Breast epithelium (tissue), 4 donors: ENCODE measurements around the gene NCEH1. TPM values are rescaled to one million over a fixed set of nuclear protein-coding genes. Genes with fewer than 3 reads are reported as not detected.
A peak's percentile ranks its signal among the peaks of the same experiment; 100 is the strongest.
"Not testable (repeated sequence)": the region's sequence is repeated elsewhere in the genome, so short reads cannot be mapped to it uniquely, and the experiment has no call there.

Source experiments
- DNase-seq, 2 donors: peaks; one replicate each; pipeline ENCODE4 v3.0.0-alpha.2; 2019; ENCODE audit warnings: low spot score in 2 of 2
- H3K27ac ChIP-seq, 2 donors: fragments of 200-600 bp; sonication (generic) in 1 of 2; one replicate each; pipeline ENCODE4 v1.5.1; 2016 to 2019; ENCODE audit warnings: mild to moderate bottlenecking in 1 of 2
- H3K27me3 ChIP-seq, 2 donors: fragments of 200-600 bp; sonication (generic) in 1 of 2; one replicate each; pipeline versions ENCODE4 v1.5.1 to v1.6.0; 2017 to 2019; ENCODE audit warnings: control low read depth in 1 of 2, mild to moderate bottlenecking in 1 of 2
- H3K36me3 ChIP-seq: fragments of 200-600 bp; one replicate; pipeline ENCODE4 v1.5.1; 2019
- H3K4me1 ChIP-seq, 2 donors: fragments of 200-600 bp; sonication (generic); one replicate each; pipeline ENCODE4 v1.5.1; 2016 to 2019; ENCODE audit warnings: control low read depth in 1 of 2
- H3K4me3 ChIP-seq, 3 donors: fragments of 200-600 bp; sonication (generic); 1 replicate in 2 of 3; 2 replicates in 1 of 3; pipeline ENCODE4 v1.5.1; 2016 to 2019; ENCODE audit warnings: mild to moderate bottlenecking in 3 of 3, moderate library complexity in 2 of 3
- H3K9me3 ChIP-seq, 2 donors: fragments of 200-600 bp; sonication (generic) in 1 of 2; one replicate each; pipeline ENCODE4 v1.5.1; 2016 to 2019; ENCODE audit warnings: control low read depth in 1 of 2
- POLR2A ChIP-seq: fragments of 450-650 bp; IDR thresholded peaks from one replicate; pipeline ENCODE4 v1.6.1; 2016; ENCODE audit warnings: antibody characterized with exemption, mild to moderate bottlenecking, moderate library complexity
- POLR2AphosphoS5 ChIP-seq, 3 donors: sonication (generic); formaldehyde crosslinking; IDR thresholded peaks; one replicate each; pipeline ENCODE4 v1.6.1; 2017; ENCODE audit warnings: antibody characterized with exemption in 3 of 3
- intact Hi-C: fragments of 100-400 bp; cut with DNase I; formaldehyde crosslinking; loops from one replicate; pipeline ENCODE4 v1.15.1; 2023; ENCODE audit warnings: low total_unique reads
- total RNA-seq, 3 donors: library from RNA; depleted of rRNA; stranded (reverse); fragments of >200 nt; gene quantifications; one replicate each; pipeline ENCODE4 v1.1.0, GENCODE V29; 2016
- TF ChIP-seq, protein P1 (sequence below), 3 donors: fragments of 450-650 bp; IDR thresholded peaks; one replicate each; pipeline ENCODE4 v1.5.1; 2016 to 2017; ENCODE audit warnings: antibody characterized with exemption in 3 of 3, mild to moderate bottlenecking in 3 of 3, moderate library complexity in 3 of 3

NCEH1 gene, protein sequence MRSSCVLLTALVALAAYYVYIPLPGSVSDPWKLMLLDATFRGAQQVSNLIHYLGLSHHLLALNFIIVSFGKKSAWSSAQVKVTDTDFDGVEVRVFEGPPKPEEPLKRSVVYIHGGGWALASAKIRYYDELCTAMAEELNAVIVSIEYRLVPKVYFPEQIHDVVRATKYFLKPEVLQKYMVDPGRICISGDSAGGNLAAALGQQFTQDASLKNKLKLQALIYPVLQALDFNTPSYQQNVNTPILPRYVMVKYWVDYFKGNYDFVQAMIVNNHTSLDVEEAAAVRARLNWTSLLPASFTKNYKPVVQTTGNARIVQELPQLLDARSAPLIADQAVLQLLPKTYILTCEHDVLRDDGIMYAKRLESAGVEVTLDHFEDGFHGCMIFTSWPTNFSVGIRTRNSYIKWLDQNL
- 10 to 100 TPM in 2 of 3 donors, 1 to 10 TPM in 1; 8.5 to 23.9 (median 10.4) TPM for total RNA-seq

DNA sequence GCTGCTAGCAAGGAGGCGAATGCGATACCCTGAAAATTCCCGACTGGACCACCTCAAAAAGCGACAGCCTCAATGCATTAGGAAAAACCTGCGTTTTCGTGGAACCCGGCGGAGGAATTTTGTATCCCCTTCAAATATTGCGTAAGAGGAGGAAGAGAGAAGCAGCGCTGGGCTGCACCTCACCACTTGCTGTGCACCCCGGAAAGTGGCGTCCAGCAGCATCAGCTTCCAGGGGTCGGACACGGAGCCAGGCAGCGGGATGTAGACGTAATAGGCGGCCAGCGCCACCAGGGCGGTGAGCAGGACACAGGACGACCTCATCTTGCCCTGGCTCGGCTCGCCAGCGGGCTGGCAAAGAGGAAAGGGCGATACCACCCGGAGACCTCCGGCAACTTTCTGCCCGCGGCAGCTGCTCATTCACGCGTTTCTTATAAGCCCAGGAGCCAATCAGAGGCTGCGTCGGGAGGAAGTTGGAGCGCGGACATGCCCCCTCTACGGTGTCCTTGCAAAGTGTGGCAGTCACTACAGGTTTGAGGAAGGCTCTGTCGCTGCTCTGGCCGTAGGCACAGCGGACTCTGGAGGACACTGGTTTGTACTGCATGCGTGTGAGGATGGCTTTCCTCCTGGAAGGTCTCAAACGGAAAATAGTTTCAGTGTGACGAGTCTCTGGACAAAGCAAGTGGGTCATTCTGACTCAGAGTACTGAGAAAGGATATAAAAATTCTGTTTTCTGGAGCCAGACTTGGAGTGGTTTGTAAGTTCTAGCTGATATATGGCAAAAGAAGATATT lies at the start of gene NCEH1:
NCEH1 (minus strand) TSS at position 404 of the 790 bp plus-strand sequence; CDS start at position 321, 83 bp downstream.
- Histone ChIP-seq H3K4me1 (no peaks in the 10 kb centered on the region), H3K9me3 (no peaks in the 10 kb centered on the region), H3K27me3 (no peaks in the 10 kb centered on the region), H3K27ac (peak within 1 kb of the TSS; percentile 91), H3K4me3 (peak within 1 kb of the TSS; percentile 74 to 84 (median 78)), H3K36me3 (no peaks in the 10 kb centered on the region)
- TF ChIP-seq POLR2A (peak; percentile 45), POLR2AphosphoS5 (IDR thresholded peaks at IDR 0.05) (peak; percentile 55 to 72 (median 71))
- TF ChIP-seq, protein P1, sequence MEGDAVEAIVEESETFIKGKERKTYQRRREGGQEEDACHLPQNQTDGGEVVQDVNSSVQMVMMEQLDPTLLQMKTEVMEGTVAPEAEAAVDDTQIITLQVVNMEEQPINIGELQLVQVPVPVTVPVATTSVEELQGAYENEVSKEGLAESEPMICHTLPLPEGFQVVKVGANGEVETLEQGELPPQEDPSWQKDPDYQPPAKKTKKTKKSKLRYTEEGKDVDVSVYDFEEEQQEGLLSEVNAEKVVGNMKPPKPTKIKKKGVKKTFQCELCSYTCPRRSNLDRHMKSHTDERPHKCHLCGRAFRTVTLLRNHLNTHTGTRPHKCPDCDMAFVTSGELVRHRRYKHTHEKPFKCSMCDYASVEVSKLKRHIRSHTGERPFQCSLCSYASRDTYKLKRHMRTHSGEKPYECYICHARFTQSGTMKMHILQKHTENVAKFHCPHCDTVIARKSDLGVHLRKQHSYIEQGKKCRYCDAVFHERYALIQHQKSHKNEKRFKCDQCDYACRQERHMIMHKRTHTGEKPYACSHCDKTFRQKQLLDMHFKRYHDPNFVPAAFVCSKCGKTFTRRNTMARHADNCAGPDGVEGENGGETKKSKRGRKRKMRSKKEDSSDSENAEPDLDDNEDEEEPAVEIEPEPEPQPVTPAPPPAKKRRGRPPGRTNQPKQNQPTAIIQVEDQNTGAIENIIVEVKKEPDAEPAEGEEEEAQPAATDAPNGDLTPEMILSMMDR (IDR thresholded peaks at IDR 0.05), result peak; percentile 45 to 86 (median 83)
- peak; percentile 85 to 87 for DNase-seq
- intact Hi-C loops, result no loop called here

DNA sequence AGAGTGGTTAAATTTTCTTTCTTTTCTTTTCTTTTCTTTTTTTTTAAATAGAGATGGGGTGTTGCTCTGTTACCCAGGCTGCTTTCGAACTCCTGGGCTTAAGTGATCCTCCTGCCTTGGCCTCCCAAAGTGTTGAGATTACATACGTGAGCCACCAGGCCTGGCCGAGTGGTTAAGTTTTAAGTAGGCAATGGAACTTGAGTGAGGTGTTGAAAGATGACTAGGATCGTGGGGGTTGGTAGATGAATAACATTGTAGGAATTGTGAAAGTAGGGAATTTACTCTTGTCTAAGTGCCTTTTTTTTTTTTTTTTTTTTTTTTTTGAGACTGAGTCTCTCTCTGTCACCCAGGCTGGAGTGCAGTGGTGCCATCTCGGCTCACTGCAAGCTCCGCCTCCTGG lies 49.5 kb upstream of the NCEH1 start:
- intact Hi-C loops, H3K9me3 ChIP-seq, H3K4me3 ChIP-seq, DNase-seq, H3K36me3 ChIP-seq, H3K4me1 ChIP-seq, H3K27ac ChIP-seq, H3K27me3 ChIP-seq: not testable (repeated sequence)

DNA sequence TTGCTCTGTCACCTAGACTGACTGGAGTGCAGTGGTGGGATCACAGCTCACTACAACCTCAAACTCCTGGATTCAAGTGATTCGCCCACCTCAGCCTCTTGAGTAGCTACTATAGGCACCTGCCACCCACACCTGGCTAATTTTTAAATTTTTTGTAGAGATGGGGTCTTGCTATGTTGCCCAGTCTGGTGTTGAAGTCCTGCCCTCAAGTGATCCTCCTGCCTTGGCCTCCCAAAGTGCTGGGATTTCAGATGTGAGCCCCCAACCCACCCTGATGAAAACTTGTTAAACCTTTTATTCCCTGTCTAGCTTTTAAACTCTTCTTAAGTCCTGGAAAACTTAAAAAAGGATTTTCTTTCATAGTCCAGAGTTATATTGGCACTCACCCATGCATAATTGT lies 42.3 kb upstream of the NCEH1 start:
- peaks cover 0 to 7% of the 10 kb centered on the region in 2 donors for H3K4me1 ChIP-seq
- H3K9me3 ChIP-seq, result no peaks in the 10 kb centered on the region
- H3K27ac ChIP-seq, result no peak overlapping the region
- no peaks in the 10 kb centered on the region for H3K36me3 ChIP-seq
- DNase-seq, result no peak
- intact Hi-C loops, result no loop called here
- no peak overlapping the region for H3K4me3 ChIP-seq
- H3K27me3 ChIP-seq, result no peaks in the 10 kb centered on the region
- TF ChIP-seq, protein P1 (IDR thresholded peaks at IDR 0.05), result no peak
- TF ChIP-seq POLR2AphosphoS5 (IDR thresholded peaks at IDR 0.05) (no peak), POLR2A (no peak)

DNA sequence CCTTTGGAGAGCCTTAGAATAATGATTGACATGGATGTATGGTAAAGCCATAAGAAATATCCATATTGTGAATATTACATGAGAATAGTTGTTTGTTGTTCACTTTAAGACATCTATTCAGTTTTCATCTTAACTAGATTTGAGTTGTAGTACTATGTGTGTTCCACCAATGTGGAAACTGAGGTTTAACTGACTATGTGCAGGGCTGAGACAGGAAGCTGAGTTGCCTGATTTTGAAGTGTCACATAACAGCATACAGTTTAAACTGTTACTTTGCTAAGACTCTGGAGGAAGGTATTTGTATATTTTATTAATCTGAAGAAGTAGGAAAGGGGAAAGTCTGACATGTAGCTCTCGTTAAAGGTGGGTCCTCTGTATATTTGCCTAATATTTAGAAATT lies 41.8 kb upstream of the NCEH1 start:
- Histone ChIP-seq H3K4me1 (peaks cover 0 to 7% of the 10 kb centered on the region in 2 donors), H3K4me3 (no peak overlapping the region), H3K36me3 (no peaks in the 10 kb centered on the region), H3K27ac (no peak overlapping the region), H3K9me3 (no peaks in the 10 kb centered on the region), H3K27me3 (no peaks in the 10 kb centered on the region)
- TF ChIP-seq, protein P1 (IDR thresholded peaks at IDR 0.05), result no peak
- TF ChIP-seq POLR2A (no peak), POLR2AphosphoS5 (IDR thresholded peaks at IDR 0.05) (no peak)
- intact Hi-C loops, result no loop called here
- DNase-seq, result no peak

DNA sequence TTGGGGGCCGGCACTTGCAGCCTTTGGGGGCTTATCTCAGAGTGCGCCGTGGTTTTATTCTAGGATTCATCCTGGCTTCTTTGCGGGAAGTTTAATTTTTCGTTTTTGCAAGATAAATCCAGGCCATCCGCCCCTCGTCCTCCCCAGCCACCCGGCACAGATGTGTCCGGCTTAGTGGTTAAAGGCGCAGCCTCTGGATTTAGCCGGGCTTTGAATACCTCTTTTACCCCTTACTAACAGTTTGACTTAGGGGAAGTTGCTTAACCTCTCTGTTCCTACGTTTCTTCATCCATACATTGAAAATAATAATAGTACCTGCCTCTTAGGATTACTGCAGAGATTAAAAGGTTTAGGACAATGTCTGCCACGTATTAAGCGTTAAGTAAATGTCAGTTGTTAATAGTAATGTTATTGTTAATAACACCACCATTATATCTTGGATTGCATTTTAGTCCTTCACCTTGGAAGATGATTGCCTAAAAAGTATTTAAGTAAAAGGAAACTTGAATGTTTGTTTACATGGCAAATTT lies 40.4 kb upstream of the NCEH1 start:
- Histone ChIP-seq H3K4me3 (peak overlapping the region; percentile 65 to 92 (median 71)), H3K36me3 (no peaks in the 10 kb centered on the region), H3K4me1 (peaks cover 0 to 7% of the 10 kb centered on the region in 2 donors), H3K9me3 (no peaks in the 10 kb centered on the region), H3K27me3 (no peaks in the 10 kb centered on the region), H3K27ac (peak overlapping the region; percentile 77 to 85)
- DNase-seq, result no peak
- TF ChIP-seq POLR2AphosphoS5 (IDR thresholded peaks at IDR 0.05) (no peak), POLR2A (no peak)
- TF ChIP-seq, protein P1 (IDR thresholded peaks at IDR 0.05), result no peak
- intact Hi-C loops, result no loop called here
